IPS-18c (cell line): ENCODE measurements around the gene SURF1.
"Not testable (repeated sequence)": the region's sequence is repeated elsewhere in the genome, so short reads cannot be mapped to it uniquely, and the experiment has no call there.

Experiments
- H3K4me3 ChIP-seq: 2 replicates; pipeline ENCODE4 v1.7.0; 2013; ENCODE audit warnings: low read depth, mild to moderate bottlenecking, low read length, moderate library complexity; ENCODE audit not compliant: insufficient read depth
- H3K9me3 ChIP-seq: one replicate; pipeline ENCODE4 v1.6.1; 2013; ENCODE audit warnings: mild to moderate bottlenecking, low read length, moderate library complexity; ENCODE audit not compliant: control insufficient read depth, insufficient read depth

Gene SURF1

DNA sequence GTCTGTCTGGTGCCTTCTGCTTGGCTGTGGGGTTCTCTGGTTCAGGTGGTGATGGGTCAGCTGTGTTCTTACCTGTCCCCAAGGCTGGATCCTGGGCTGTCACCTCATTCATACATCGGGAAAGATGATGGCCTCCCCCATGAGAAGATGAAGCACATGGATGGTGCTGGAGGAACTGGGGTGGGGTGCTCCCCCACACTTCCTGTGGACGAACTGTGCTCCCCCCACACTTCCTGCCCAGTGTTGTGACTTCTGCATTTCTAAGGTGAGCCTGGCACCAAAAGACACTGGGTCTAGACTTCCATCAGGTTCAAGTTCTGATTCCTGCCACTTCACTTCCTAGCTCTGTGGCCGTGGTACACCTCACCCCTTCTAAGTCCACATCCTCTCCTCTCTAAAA is 16.0 kb downstream of the SURF1 start:
- no peak overlapping the region for H3K4me3 ChIP-seq
- H3K9me3 ChIP-seq: no peaks in the 10 kb centered on the region

GRCh38 chr9:133339641-133340040 is 16.6 kb downstream of the SURF1 start:
- H3K4me3 ChIP-seq: no peak overlapping the region
- no peaks in the 10 kb centered on the region for H3K9me3 ChIP-seq

GRCh38 chr9:133335924-133336811 is 20.1 kb downstream of the SURF1 start, which contains the start of gene SURF6:
TSS of gene SURF6 (minus strand) at chr9:133336188. CDS start at chr9:133336132, 56 bp downstream.
- Histone ChIP-seq H3K4me3 (peak within 1 kb of the TSS; percentile 98), H3K9me3 (no peaks in the 10 kb centered on the region)

GRCh38 chr9:133334888-133335287 is 21.4 kb downstream of the SURF1 start:
- not testable (repeated sequence) for H3K9me3 ChIP-seq
- H3K4me3 ChIP-seq: peak overlapping the region; percentile 98; the same call in 1 of the 2 replicates

DNA sequence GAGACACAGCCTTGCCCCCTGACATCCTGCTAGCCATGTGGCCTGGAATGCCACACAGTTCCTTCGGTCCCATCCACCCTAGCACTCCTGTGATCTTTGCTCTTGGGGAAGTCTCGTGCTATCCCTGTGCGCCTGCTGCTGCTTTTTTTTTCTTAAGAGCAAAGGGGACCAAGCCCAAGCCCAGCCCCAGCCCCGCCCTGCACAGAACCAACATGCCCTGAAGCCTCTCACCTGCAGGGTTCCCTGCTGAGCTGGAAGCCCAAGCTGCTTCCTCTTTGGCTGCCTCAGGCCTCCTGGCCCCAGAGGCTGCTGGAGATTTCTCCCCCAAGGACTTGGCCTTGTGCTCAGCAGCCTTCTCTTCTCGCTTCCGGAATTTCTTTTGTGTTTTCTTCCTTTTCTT is 22.1 kb downstream of the SURF1 start:
- peak overlapping the region; percentile 20; the same call in 1 of the 2 replicates for H3K4me3 ChIP-seq
- no peaks in the 10 kb centered on the region for H3K9me3 ChIP-seq

DNA sequence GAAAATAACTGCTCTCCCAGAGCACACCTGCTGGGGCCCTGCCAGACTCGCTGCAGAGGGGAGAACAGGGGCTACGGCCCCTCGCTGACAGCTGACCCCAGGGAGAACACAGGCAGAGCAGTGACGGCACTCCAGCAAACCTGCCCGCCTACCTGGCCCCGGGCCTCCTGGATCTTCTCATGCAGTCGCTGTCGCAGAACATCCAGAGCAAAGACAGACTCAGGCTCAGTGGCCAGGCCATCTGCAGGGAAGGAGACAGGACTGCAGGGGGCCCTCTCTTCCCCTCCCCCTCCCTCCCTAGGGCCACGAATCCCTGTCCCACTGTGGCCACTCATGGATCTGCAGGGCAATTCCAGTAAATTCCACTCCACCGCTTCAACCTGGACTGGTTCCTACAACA is 22.7 kb downstream of the SURF1 start:
- no peak overlapping the region; the same call in 1 of the 2 replicates for H3K4me3 ChIP-seq
- no peaks in the 10 kb centered on the region for H3K9me3 ChIP-seq

- Histone ChIP-seq H3K9me3 (no peaks in the 10 kb centered on the region), H3K4me3 (no peak overlapping the region)
These were observed 23.3 kb downstream of the SURF1 start for GRCh38 chr9:133333011-133333410.

GRCh38 chr9:133332381-133332730 is 23.9 kb downstream of the SURF1 start:
- no peaks in the 10 kb centered on the region for H3K9me3 ChIP-seq
- no peak overlapping the region for H3K4me3 ChIP-seq

DNA sequence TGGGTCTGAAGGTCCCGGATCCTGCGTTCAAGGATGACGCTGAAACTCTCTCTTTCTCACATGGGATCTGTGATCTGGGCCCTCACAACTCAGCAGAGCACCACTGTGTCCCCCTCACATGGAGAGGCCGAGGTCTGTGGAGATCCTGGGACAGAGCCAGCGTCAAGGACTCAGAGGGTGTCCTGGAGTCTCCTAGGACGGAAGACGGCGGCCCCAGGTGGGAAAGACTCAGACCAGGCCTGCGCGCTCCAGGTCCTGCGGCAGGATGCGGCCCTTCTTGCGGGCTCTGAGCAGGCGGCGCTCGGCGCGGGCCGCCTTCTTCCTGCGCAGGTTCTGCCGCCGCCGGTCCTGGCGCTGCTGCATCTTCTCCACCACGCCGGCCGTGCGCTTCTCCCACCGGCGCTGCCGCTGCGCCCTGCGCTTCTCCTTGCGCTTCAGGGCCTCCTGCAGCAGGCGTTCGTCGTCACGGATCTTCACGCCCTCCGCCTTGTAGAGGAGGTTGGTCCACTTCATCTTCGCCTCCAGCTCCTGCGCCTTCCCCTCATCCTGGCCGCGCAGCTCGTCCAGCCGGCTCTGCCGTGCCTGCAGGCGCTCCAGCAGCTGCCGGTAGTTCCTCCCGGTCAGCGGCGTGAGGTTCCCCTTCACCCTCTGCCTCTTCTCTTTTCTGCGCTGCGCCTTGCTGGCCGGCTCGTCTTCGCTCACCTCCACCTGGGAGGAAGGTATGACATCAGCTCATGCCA is 24.5 kb downstream of the SURF1 start:
- H3K9me3 ChIP-seq: no peaks in the 10 kb centered on the region
- no peak overlapping the region for H3K4me3 ChIP-seq

- Histone ChIP-seq H3K4me3 (no peak overlapping the region), H3K9me3 (no peaks in the 10 kb centered on the region)
These were observed 25.1 kb downstream of the SURF1 start for GRCh38 chr9:133331221-133331620.

- not testable (repeated sequence) for H3K4me3 ChIP-seq, H3K9me3 ChIP-seq
These were observed 26.8 kb downstream of the SURF1 start for GRCh38 chr9:133329306-133330156.

- no peaks in the 10 kb centered on the region for H3K9me3 ChIP-seq
- H3K4me3 ChIP-seq: no peak overlapping the region
These were observed 28.3 kb downstream of the SURF1 start for GRCh38 chr9:133327834-133328484.

DNA sequence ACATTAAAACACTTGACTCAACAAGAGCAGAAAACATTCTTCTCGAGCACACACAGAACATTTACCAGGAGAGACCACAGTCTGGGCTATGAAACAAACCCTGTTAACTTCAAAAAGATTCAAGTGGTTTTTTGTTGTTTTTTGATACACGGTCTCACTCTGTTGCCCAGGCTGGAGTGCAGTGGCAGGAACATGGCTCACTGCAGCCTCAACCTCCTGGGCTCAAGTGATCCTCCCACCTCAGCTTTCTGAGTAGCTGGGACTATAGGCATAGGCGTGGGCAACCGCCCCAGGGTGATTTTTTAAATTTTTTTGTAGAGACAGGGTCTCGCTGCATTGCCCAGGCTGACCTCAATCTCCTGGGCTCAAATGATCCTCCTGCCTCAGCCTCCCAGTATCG is 29.3 kb downstream of the SURF1 start:
- not testable (repeated sequence) for H3K4me3 ChIP-seq, H3K9me3 ChIP-seq

DNA sequence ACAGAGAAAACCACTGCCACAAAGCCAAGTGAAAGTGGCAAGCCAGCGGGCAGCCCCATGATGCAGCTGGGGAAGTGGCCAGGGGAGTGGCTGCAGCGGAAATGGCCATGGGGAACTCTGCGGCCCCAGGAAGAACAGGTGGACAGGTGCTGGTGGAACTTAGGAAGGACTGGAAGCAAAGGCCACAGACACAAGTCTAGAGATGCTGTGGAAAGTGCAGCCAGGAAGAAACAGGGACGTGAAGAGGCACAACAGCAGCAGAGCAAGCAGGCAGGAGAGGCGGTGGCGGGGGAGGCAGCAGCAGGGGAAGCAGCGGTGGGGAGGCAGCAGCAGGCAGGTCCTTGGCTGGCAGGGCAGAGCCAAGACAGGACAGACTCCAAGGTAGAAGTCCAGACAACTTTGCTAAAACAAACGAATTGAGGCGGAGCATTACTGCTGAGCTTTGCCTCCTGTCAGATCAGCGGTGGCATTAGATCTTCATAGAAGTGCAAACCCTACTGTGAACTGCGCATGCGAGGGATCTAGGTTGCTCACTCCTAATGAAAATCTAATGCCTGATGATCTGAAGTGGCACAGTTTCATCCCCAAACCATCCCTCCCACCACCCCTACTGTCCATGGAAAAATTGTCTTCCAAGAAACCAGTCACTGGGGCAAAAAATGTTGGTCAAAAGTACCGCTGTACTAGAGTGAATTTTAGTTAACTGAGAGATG is 32.1 kb downstream of the SURF1 start:
- Histone ChIP-seq H3K9me3 (no peaks in the 10 kb centered on the region), H3K4me3 (no peak overlapping the region)

DNA sequence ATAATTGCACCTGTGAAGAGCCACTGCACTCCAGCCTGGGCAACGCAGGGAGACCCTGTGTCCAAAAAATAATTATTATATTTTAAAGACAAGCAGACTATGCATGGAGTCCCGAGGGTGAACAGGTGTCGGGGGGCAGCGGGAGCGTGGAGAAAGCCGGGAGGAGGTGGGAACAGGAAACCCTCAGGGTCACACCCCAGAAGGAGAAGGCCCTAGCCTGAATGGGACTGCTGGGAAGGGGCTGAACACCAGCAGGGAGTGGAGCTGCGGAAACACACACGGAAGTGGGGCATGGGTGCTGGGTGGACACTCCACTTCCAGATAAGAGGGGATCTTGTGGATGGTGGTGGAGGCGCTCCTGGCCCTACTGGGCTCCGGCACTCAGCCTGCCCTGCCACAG is 33.1 kb downstream of the SURF1 start:
- Histone ChIP-seq H3K4me3 (no peak overlapping the region), H3K9me3 (no peaks in the 10 kb centered on the region)

DNA sequence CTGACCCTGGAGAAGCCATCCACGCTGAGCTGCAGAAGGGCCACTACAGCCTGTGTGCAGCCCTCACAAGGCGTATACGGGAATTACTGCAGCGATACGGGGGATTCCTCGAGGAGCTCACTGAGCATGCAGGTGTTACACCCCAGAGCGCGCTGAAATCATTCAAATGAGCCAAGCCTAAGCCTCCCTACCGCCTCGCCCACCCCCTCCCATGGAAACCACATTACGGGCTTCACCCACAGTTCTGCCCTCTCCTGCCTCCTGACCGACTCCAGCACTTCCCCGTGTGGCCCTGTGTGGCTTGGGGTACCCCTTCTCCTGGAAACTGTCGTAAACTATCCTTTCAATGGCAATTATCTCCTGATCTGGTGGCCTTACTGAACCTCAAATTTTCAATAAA is 33.6 kb downstream of the SURF1 start:
- no peak overlapping the region for H3K4me3 ChIP-seq
- no peaks in the 10 kb centered on the region for H3K9me3 ChIP-seq
